Measurements from ENCODE around the gene CNBP.
"Not testable (repeated sequence)": the region's sequence is repeated elsewhere in the genome, so short reads cannot be mapped to it uniquely, and the experiment has no call there.

The CNBP gene

GRCh38 chr3:129184784-129185542 lies 1.3 kb upstream of the CNBP start:
- DNase-seq = not testable (repeated sequence)

GRCh38 chr3:129184396-129184657 lies 631 bp upstream of the CNBP start:
- DNase-seq = no peak

- DNase-seq = no peak
Measured at GRCh38 chr3:129182390-129183185, 1.1 kb downstream of the CNBP start.

- DNase-seq = no peak
Measured at GRCh38 chr3:129181819-129182218, 1.9 kb downstream of the CNBP start.

- no peak for DNase-seq
Measured at GRCh38 chr3:129180461-129180860, 3.2 kb downstream of the CNBP start.

GRCh38 chr3:129176051-129176450 lies 7.6 kb downstream of the CNBP start:
- no peak for DNase-seq

- DNase-seq = no peak
Measured at GRCh38 chr3:129173725-129174124, 10.0 kb downstream of the CNBP start.

- DNase-seq = no peak
Measured at GRCh38 chr3:129173206-129173605, 10.5 kb downstream of the CNBP start.

GRCh38 chr3:129166579-129167332 lies 16.9 kb downstream of the CNBP start:
- DNase-seq = no peak

GRCh38 chr3:129165594-129165993 lies 18.1 kb downstream of the CNBP start:
- DNase-seq = not testable (repeated sequence)

GRCh38 chr3:129164500-129164899 lies 19.2 kb downstream of the CNBP start:
- no peak for DNase-seq

- DNase-seq = no peak
Measured at GRCh38 chr3:129162729-129163579, 20.7 kb downstream of the CNBP start.

GRCh38 chr3:129161860-129162271 lies 21.8 kb downstream of the CNBP start:
- DNase-seq = no peak

GRCh38 chr3:129160891-129161859 lies 22.5 kb downstream of the CNBP start, which contains the start of gene ISY1:
TSS of gene ISY1 (minus strand) at chr3:129161063. CDS start at chr3:129160975, 88 bp downstream.
- DNase-seq = peak; percentile 84

- DNase-seq = no peak
Measured at GRCh38 chr3:129144786-129145185, 38.9 kb downstream of the CNBP start.

- not testable (repeated sequence) for DNase-seq
Measured at GRCh38 chr3:129141011-129141410, 42.7 kb downstream of the CNBP start.

GRCh38 chr3:129139911-129140310 lies 43.8 kb downstream of the CNBP start:
- DNase-seq = no peak

- DNase-seq = not testable (repeated sequence)
Measured at GRCh38 chr3:129136275-129136674, 47.4 kb downstream of the CNBP start.

- no peak for DNase-seq
Measured at GRCh38 chr3:129132097-129132866, 51.4 kb downstream of the CNBP start.

- no peak for DNase-seq
Measured at GRCh38 chr3:129131465-129132088, 52.1 kb downstream of the CNBP start.

Data from activated CD8-positive, alpha-beta memory T cell treated with anti-CD3 and anti-CD28 coated beads, Interleukin-2, amount 50 U/mL, for 4 hours (primary cell).